GM23248 (cell line): ENCODE results near the gene PCSK9.

ENCODE experiments used
- EZH2 ChIP-seq: fragments of 200-600 bp; sonication (generic); IDR thresholded peaks from 2 replicates; pipeline ENCODE4 v1.6.1; 2018; ENCODE audit warnings: antibody characterized with exemption, mild to moderate bottlenecking; ENCODE audit not compliant: insufficient read depth, poor library complexity, severe bottlenecking
- EZH2phosphoT487 ChIP-seq: fragments of 200-600 bp; sonication (generic); IDR thresholded peaks from 2 replicates; pipeline ENCODE4 v1.6.1; 2018; ENCODE audit warnings: antibody characterized with exemption, moderate library complexity, mild to moderate bottlenecking, low read depth; ENCODE audit not compliant: insufficient read depth

DNA sequence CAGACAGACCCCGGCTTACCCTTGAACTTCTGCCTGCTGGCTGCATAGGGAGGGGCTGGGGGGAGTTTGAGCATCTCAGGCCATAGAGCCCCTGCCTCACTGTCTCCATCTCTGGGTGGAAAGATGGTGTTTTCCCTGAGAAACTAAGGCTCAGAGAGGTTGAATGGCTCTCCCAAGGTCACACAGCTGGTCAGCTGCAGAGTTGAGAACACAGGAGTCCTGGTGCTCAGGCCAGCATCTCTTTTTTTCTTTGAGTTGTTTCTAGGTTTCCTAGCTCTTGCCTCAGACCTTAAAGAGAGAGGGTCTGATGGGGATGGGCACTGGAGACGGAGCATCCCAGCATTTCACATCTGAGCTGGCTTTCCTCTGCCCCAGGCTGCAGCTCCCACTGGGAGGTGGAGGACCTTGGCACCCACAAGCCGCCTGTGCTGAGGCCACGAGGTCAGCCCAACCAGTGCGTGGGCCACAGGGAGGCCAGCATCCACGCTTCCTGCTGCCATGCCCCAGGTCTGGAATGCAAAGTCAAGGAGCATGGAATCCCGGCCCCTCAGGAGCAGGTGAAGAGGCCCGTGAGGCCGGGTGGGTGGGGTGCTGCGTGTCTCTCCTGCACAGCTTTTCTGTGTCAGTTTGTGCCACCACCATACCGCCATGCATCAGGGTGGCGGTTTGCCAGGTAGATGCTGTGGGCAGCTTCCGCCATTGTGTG lies 21.8 kb downstream of the PCSK9 start:
- TF ChIP-seq EZH2phosphoT487 (no peak), EZH2 (no peak)
